Colonic mucosa (tissue), 4 donors: ENCODE results near the gene BLOC1S6. TPM values are rescaled to one million over a fixed set of nuclear protein-coding genes. Genes with fewer than 3 reads are reported as not detected.

ENCODE experiments used
- DNase-seq: peaks from one replicate; pipeline ENCODE4 v3.0.0-alpha.2; 2020
- H3K27ac ChIP-seq: fragments of 200-600 bp; one replicate; pipeline ENCODE4 v1.8.0; 2021
- H3K27me3 ChIP-seq: fragments of 200-600 bp; one replicate; pipeline ENCODE4 v1.8.0; 2021
- H3K36me3 ChIP-seq: fragments of 200-600 bp; one replicate; pipeline ENCODE4 v1.8.0; 2021
- H3K4me1 ChIP-seq: fragments of 200-600 bp; one replicate; pipeline ENCODE4 v1.8.0; 2021; ENCODE audit warnings: mild to moderate bottlenecking
- H3K4me3 ChIP-seq: fragments of 200-600 bp; one replicate; pipeline ENCODE4 v1.8.0; 2021
- H3K9ac ChIP-seq, 2 donors: one replicate each; pipeline ENCODE4 v1.7.0; 2013; ENCODE audit warnings: control low read depth in 2 of 2, low read depth in 2 of 2, low read length in 2 of 2
- H3K9me3 ChIP-seq: fragments of 200-600 bp; one replicate; pipeline ENCODE4 v1.8.0; 2021
- CTCF ChIP-seq: fragments of 200-600 bp; IDR thresholded peaks from one replicate; pipeline ENCODE4 v1.8.0; 2022; ENCODE audit warnings: antibody characterized with exemption, mild to moderate bottlenecking
- intact Hi-C: fragments of 100-400 bp; cut with DNase I; formaldehyde crosslinking; loops from one replicate; pipeline ENCODE4 v1.14.1; 2022
- total RNA-seq, 2 donors: library from RNA; stranded (reverse); fragmentation: NEBNext Ultra II Directional in 1 of 2; extraction: Animal tissue kit (Norgen Biotek cat#: 25700) in 1 of 2; gene quantifications; one replicate each; pipeline ENCODE4 v1.2.1, GENCODE V29; 2021
- donor health status: healthy.
- donor health status: DM: no; HTN: no; CAD: no.
- donor health status: DM: no; HTN: no; CAD: no.

Gene BLOC1S6
- 10 to 100 TPM; 28.3 to 31.9 TPM for total RNA-seq

GRCh38 chr15:45587095-45587862 lies at the start of gene BLOC1S6:
BLOC1S6 (plus strand) TSS chr15:45587379; CDS start chr15:45587444, 65 bp downstream.
- no peaks in the 10 kb centered on the region for H3K27me3 ChIP-seq
- TF ChIP-seq CTCF = no peak
- H3K4me1 ChIP-seq = peaks cover 16% of the 10 kb centered on the region
- peak within 1 kb of the TSS; percentile 89 to 97 for H3K9ac ChIP-seq
- intact Hi-C loops = loop anchor here (10.0 kb wide), 1 partner anchor 62 kb away; the partner anchor contains the start of gene SLC30A4
- peak; percentile 91 for DNase-seq
- no peaks in the 10 kb centered on the region for H3K9me3 ChIP-seq
- H3K36me3 ChIP-seq = no peaks in the 10 kb centered on the region
- H3K27ac ChIP-seq = peak within 1 kb of the TSS; percentile 100
- peak within 1 kb of the TSS; percentile 87 for H3K4me3 ChIP-seq

- no peak overlapping the region for H3K27ac ChIP-seq
- no peak overlapping the region for H3K9ac ChIP-seq
- H3K9me3 ChIP-seq = no peaks in the 10 kb centered on the region
- intact Hi-C loops = no loop called here
- no peaks in the 10 kb centered on the region for H3K27me3 ChIP-seq
- no peak overlapping the region for H3K4me3 ChIP-seq
- DNase-seq = peak; percentile 22
- no peaks in the 10 kb centered on the region for H3K4me1 ChIP-seq
- no peak for TF ChIP-seq CTCF
- H3K36me3 ChIP-seq = no peaks in the 10 kb centered on the region
These were observed 47.5 kb upstream of the BLOC1S6 start for GRCh38 chr15:45539680-45540079.

GRCh38 chr15:45540531-45540930 lies 46.6 kb upstream of the BLOC1S6 start:
- H3K9ac ChIP-seq = no peak overlapping the region
- no peaks in the 10 kb centered on the region for H3K27me3 ChIP-seq
- no peaks in the 10 kb centered on the region for H3K4me1 ChIP-seq
- intact Hi-C loops = no loop called here
- no peak overlapping the region for H3K27ac ChIP-seq
- no peaks in the 10 kb centered on the region for H3K36me3 ChIP-seq
- TF ChIP-seq CTCF = no peak
- no peaks in the 10 kb centered on the region for H3K9me3 ChIP-seq
- no peak for DNase-seq
- no peak overlapping the region for H3K4me3 ChIP-seq

- no peak for TF ChIP-seq CTCF
- H3K4me3 ChIP-seq = no peak overlapping the region
- no peak overlapping the region for H3K27ac ChIP-seq
- no peaks in the 10 kb centered on the region for H3K9me3 ChIP-seq
- H3K27me3 ChIP-seq = no peaks in the 10 kb centered on the region
- no peak for DNase-seq
- no peak overlapping the region for H3K9ac ChIP-seq
- no peaks in the 10 kb centered on the region for H3K36me3 ChIP-seq
- H3K4me1 ChIP-seq = no peaks in the 10 kb centered on the region
- intact Hi-C loops = no loop called here
These were observed 44.1 kb upstream of the BLOC1S6 start for GRCh38 chr15:45543051-45543450.

- no peaks in the 10 kb centered on the region for H3K27me3 ChIP-seq
- H3K36me3 ChIP-seq = no peaks in the 10 kb centered on the region
- no peak overlapping the region for H3K9ac ChIP-seq
- H3K9me3 ChIP-seq = no peaks in the 10 kb centered on the region
- no peak overlapping the region for H3K4me3 ChIP-seq
- TF ChIP-seq CTCF = no peak
- intact Hi-C loops = no loop called here
- DNase-seq = no peak
- no peaks in the 10 kb centered on the region for H3K4me1 ChIP-seq
- no peak overlapping the region for H3K27ac ChIP-seq
These were observed 42.7 kb upstream of the BLOC1S6 start for GRCh38 chr15:45544266-45545023.
